Progenitor cell of endocrine pancreas (in vitro differentiated cells): ENCODE data around the gene TIMM10. TPM values are rescaled to one million over a fixed set of nuclear protein-coding genes. Genes with fewer than 3 reads are reported as not detected.

ENCODE experiments used
- DNase-seq: peaks from one replicate; pipeline ENCODE4 v3.0.0; 2021; ENCODE audit warnings: low spot score; ENCODE audit not compliant: unreplicated experiment
- H3K27ac Mint-ChIP-seq: 2 replicates; pipeline ENCODE4 v1.8.0; 2021; ENCODE audit warnings: mild to moderate bottlenecking, moderate library complexity, mixed read lengths
- H3K27me3 Mint-ChIP-seq: 2 replicates; pipeline ENCODE4 v1.8.0; 2021; ENCODE audit warnings: mixed read lengths
- H3K36me3 Mint-ChIP-seq: 2 replicates; pipeline ENCODE4 v1.8.0; 2022; ENCODE audit warnings: mixed read lengths; ENCODE audit not compliant: insufficient read depth
- H3K4me1 Mint-ChIP-seq: 2 replicates; pipeline ENCODE4 v1.8.0; 2021; ENCODE audit warnings: low read depth, mixed read lengths
- H3K4me3 Mint-ChIP-seq: 2 replicates; pipeline ENCODE4 v1.8.0; 2021; ENCODE audit warnings: low read depth, mild to moderate bottlenecking, moderate library complexity, mixed read lengths
- H3K9me3 Mint-ChIP-seq: 2 replicates; pipeline ENCODE4 v1.8.0; 2021; ENCODE audit warnings: low read depth, mixed read lengths
- CTCF ChIP-seq: fragments of 200-600 bp; sonication (generic); IDR thresholded peaks from one replicate; pipeline ENCODE4 v1.5.0; 2021; ENCODE audit warnings: antibody characterized with exemption, mild to moderate bottlenecking; ENCODE audit not compliant: unreplicated experiment
- total RNA-seq: library from RNA; stranded (reverse); gene quantifications from 2 replicates; pipeline ENCODE4 v1.2.1, GENCODE V29; 2021

The TIMM10 gene
- total RNA-seq, 1 donor from 2014 or later: 63.5 TPM

GRCh38 chr11:57529012-57529411 lies 1.5 kb downstream of the TIMM10 start:
- Mint-ChIP-seq H3K36me3 (peaks cover 4% of the 10 kb centered on the region), H3K4me1 (peaks cover 23% of the 10 kb centered on the region)

GRCh38 chr11:57527056-57527631 lies 3.4 kb downstream of the TIMM10 start:
- peak; percentile 79 for DNase-seq
- H3K4me1 Mint-ChIP-seq: peaks cover 23% of the 10 kb centered on the region
- no peaks in the 10 kb centered on the region for H3K27me3 Mint-ChIP-seq
- peak overlapping the region; percentile 72 for H3K27ac Mint-ChIP-seq
- TF ChIP-seq CTCF: peak; percentile 99
- peaks cover 4% of the 10 kb centered on the region for H3K36me3 Mint-ChIP-seq
- no peak overlapping the region for H3K4me3 Mint-ChIP-seq
- H3K9me3 Mint-ChIP-seq: no peaks in the 10 kb centered on the region

More at GRCh38 chr11:57529012-57529411, 1.5 kb downstream of the TIMM10 start:
- TF ChIP-seq CTCF: no peak
- Mint-ChIP-seq H3K27ac (no peak overlapping the region), H3K9me3 (no peaks in the 10 kb centered on the region), H3K4me3 (peak overlapping the region; percentile 10), H3K27me3 (no peaks in the 10 kb centered on the region)
- no peak for DNase-seq

DNA sequence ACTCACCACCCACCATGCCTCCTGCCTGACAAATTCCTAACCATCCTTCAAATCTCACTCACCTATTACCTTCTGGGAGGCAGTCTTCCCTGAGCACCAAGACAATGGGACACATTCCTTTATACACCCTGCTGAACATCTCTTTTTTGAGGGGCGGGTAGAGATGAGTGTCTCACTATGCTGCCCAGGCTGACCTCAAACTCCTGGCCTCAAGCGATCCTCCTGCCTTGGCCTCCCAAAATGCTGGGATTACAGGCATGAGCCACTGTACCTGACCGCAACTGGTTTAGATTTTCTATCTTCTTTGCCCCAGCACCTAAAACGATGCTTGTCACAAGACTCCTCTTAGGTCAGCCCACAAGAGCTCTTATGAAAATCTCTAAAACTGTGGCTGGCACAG lies 7.1 kb downstream of the TIMM10 start:
- TF ChIP-seq CTCF: no peak
- Mint-ChIP-seq H3K27me3 (peaks cover 5% of the 10 kb centered on the region), H3K27ac (peak overlapping the region; percentile 3), H3K36me3 (peaks cover 2% of the 10 kb centered on the region), H3K9me3 (no peaks in the 10 kb centered on the region), H3K4me1 (peaks cover 10% of the 10 kb centered on the region), H3K4me3 (no peak overlapping the region)
- no peak for DNase-seq

- no peak for DNase-seq
- no peak for TF ChIP-seq CTCF
- no peaks in the 10 kb centered on the region for H3K9me3 Mint-ChIP-seq
- peaks cover 2% of the 10 kb centered on the region for H3K36me3 Mint-ChIP-seq
- H3K27ac Mint-ChIP-seq: no peak overlapping the region
- peaks cover 13% of the 10 kb centered on the region for H3K27me3 Mint-ChIP-seq
- H3K4me3 Mint-ChIP-seq: no peak overlapping the region
- H3K4me1 Mint-ChIP-seq: peaks cover under 1% of the 10 kb centered on the region
These were observed 9.4 kb downstream of the TIMM10 start for GRCh38 chr11:57521116-57521515.

GRCh38 chr11:57516061-57516443 lies 14.5 kb downstream of the TIMM10 start:
- peak overlapping the region; percentile 94 for H3K27ac Mint-ChIP-seq
- peak overlapping the region; percentile 93 for H3K4me3 Mint-ChIP-seq
- DNase-seq: no peak
- TF ChIP-seq CTCF: no peak
- peaks cover 8% of the 10 kb centered on the region for H3K4me1 Mint-ChIP-seq
- H3K9me3 Mint-ChIP-seq: no peaks in the 10 kb centered on the region
- no peaks in the 10 kb centered on the region for H3K36me3 Mint-ChIP-seq
- H3K27me3 Mint-ChIP-seq: peaks cover 16% of the 10 kb centered on the region
